Fibroblast of lung (primary cell): ENCODE results near the gene C11orf86.

Experiments used
- CTCF ChIP-seq, 2 donors: IDR thresholded peaks in 1 of 2; conservative IDR thresholded peaks in 1 of 2; 1 replicate in 1 of 2; 2 replicates in 1 of 2; pipeline ENCODE4 v1.5.1; 2011 to 2012; ENCODE audit warnings: low read length in 2 of 2, control low read depth in 1 of 2, inconsistent platforms in 1 of 2, low read depth in 1 of 2, mild to moderate bottlenecking in 1 of 2
- EZH2 ChIP-seq: IDR thresholded peaks from 2 replicates; pipeline ENCODE4 v1.5.1; 2012; ENCODE audit warnings: low read length, control low read depth, mild to moderate bottlenecking; ENCODE audit errors: missing control alignments

- TF ChIP-seq CTCF (conservative IDR thresholded peaks at IDR 0.05 in 1 of 2, IDR thresholded peaks at IDR 0.05 in 1 of 2; ENCODE audit: low read depth in 1 of 2, low read length in 2 of 2) (no peak), EZH2 (no peak)
Measured at GRCh38 chr11:67006029-67006884, 31.2 kb downstream of the C11orf86 start.
